ENCODE data around the gene XXYLT1. TPM values are rescaled to one million over a fixed set of nuclear protein-coding genes. Genes with fewer than 3 reads are reported as not detected.

Gene XXYLT1
- total RNA-seq, 1 experiment from 2014 or later = 53.9 TPM

DNA sequence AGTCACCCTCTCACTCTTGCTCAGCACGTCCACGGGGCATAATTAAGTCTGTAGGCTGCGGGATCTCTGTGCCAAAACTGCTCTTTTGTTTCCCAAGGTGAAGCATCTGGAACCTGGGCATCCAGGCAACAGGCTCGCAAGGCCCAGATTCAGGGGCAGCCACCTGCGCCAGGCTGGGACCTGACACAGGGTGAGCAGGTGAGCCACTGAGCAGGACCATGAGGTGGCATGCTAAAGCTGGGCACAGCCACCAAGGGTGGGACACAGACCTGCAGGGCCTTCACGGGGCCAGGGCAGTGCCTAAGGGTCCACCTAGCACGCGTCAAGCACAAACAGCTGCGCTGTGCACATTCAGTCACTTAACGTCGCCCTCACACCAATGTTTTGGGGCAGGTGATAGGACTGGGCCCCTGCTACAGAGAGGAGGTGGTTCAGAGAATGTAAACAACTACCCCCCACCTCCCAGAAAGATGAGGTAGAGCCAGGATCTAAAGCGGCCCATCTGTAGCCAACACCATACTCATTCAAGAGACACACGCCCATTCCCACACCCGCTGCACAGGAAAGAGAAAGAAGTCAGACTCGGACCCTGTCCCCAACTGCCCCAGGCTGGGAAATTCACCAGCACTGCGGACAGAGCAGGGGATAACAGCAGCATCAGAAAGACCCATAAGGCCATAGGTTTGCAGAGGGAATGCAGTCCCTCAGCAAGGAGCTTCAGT, 16.3 kb downstream of the XXYLT1 start:
- H3K36me3 ChIP-seq (ENCODE audit: insufficient read depth, low read length, poor library complexity, severe bottlenecking) = no peaks in the 10 kb centered on the region
- no TSS peak for BruUV-seq (replicated peaks)
- CTCF ChIA-PET = no interaction called here
- H3K27me3 ChIP-seq (replicated peaks; ENCODE audit: insufficient read depth, low read depth, low read length, poor library complexity) = no peaks in the 10 kb centered on the region
- H3K27ac ChIP-seq (ENCODE audit: low read depth, low read length, poor library complexity, severe bottlenecking) = peak overlapping the region; percentile 92
- H3K4me1 ChIP-seq (ENCODE audit: insufficient read depth, low read length, poor library complexity, severe bottlenecking) = peaks cover 70% of the 10 kb centered on the region
- TF ChIP-seq, protein P1, sequence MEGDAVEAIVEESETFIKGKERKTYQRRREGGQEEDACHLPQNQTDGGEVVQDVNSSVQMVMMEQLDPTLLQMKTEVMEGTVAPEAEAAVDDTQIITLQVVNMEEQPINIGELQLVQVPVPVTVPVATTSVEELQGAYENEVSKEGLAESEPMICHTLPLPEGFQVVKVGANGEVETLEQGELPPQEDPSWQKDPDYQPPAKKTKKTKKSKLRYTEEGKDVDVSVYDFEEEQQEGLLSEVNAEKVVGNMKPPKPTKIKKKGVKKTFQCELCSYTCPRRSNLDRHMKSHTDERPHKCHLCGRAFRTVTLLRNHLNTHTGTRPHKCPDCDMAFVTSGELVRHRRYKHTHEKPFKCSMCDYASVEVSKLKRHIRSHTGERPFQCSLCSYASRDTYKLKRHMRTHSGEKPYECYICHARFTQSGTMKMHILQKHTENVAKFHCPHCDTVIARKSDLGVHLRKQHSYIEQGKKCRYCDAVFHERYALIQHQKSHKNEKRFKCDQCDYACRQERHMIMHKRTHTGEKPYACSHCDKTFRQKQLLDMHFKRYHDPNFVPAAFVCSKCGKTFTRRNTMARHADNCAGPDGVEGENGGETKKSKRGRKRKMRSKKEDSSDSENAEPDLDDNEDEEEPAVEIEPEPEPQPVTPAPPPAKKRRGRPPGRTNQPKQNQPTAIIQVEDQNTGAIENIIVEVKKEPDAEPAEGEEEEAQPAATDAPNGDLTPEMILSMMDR (conservative IDR thresholded peaks at IDR 0.05; ENCODE audit: low read depth, low read length) = no peak
- TF ChIP-seq EZH2 (IDR thresholded peaks at IDR 0.05; ENCODE audit: borderline replicate concordance, low read depth, low read length, poor library complexity, severe bottlenecking) = no peak
- no peak for DNase-seq (ENCODE audit: low spot score)
- H3K4me3 ChIP-seq (ENCODE audit: low read depth, low read length, poor library complexity, severe bottlenecking) = no peak overlapping the region
- POLR2A ChIA-PET (ENCODE audit: low non-redundant PET) = no interaction called here
- intact Hi-C loops (cut with micrococcal nuclease; ENCODE audit: unreplicated experiment) = no loop called here
- H3K9me3 ChIP-seq (ENCODE audit: low read depth, low read length, poor library complexity, severe bottlenecking) = no peaks in the 10 kb centered on the region

DNA sequence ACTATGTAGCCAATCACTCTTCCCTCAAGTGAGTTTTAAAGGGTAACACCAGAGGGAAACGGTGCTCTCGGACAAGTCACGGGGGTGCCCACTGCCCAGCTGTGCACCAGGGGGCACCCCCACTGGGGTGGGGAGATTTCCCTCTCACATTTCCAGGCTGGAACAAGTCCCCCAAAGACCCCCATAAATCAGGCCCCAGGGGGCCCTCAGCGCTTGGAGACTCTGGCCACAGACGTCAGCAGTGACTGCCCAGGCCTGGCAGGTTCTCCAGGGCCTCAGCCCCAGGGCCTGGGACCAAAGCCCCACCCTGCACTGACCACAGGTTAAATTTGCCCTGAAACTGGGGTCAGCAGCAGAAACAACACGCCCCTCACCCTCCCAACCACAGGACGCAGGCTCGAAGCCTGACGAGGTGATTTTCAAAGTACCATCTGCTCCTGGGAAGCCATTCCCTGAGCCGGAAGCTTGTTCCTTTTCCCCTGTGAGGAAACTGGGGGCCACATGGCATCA, 17.0 kb downstream of the XXYLT1 start:
- no peaks in the 10 kb centered on the region for H3K9me3 ChIP-seq (ENCODE audit: low read depth, low read length, poor library complexity, severe bottlenecking)
- no TSS peak for BruUV-seq (replicated peaks)
- H3K27me3 ChIP-seq (replicated peaks; ENCODE audit: insufficient read depth, low read depth, low read length, poor library complexity) = no peaks in the 10 kb centered on the region
- DNase-seq (ENCODE audit: low spot score) = no peak
- intact Hi-C loops (cut with micrococcal nuclease; ENCODE audit: unreplicated experiment) = no loop called here
- H3K36me3 ChIP-seq (ENCODE audit: insufficient read depth, low read length, poor library complexity, severe bottlenecking) = no peaks in the 10 kb centered on the region
- peak overlapping the region; percentile 92 for H3K27ac ChIP-seq (ENCODE audit: low read depth, low read length, poor library complexity, severe bottlenecking)
- CTCF ChIA-PET = no interaction called here
- H3K4me1 ChIP-seq (ENCODE audit: insufficient read depth, low read length, poor library complexity, severe bottlenecking) = peaks cover 63% of the 10 kb centered on the region
- H3K4me3 ChIP-seq (ENCODE audit: low read depth, low read length, poor library complexity, severe bottlenecking) = no peak overlapping the region
- POLR2A ChIA-PET (ENCODE audit: low non-redundant PET) = no interaction called here
- TF ChIP-seq, protein P1 (conservative IDR thresholded peaks at IDR 0.05; ENCODE audit: low read depth, low read length) = no peak
- no peak for TF ChIP-seq EZH2 (IDR thresholded peaks at IDR 0.05; ENCODE audit: borderline replicate concordance, low read depth, low read length, poor library complexity, severe bottlenecking)

DNA sequence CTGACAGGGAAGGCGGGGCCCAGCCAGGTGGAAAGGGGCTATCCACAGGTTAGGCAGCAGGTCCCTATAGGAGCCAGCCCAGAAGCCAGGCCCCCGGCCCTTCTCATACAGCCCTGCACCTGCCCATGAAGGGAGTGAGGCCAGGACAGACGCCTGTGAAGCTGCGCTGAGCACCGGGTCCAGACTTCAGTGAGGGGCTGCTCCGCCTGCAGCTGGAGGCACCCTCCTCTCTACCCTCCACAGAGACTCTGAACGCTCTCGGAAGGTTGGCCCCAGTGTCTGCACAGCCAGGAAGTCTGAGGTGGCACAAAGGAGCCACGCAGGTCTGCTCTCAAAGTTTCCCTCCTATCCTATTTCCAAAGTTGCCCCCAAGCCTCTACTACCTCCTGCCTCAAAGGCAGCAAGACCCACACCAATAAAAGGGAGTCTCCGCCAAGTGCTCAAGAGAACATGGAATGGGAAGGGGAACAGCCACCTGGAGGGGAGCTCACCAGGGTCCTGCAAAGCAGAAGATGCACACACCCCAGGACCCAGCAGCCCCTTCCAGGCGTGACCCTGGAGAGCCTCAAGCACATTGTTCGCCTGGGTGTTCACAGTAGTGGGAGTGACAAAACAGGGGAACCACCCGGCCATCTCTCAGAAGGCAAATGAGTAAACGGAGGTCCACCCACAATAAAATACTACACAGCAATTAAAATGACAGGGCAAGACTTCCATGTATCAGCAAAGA, 19.5 kb downstream of the XXYLT1 start:
- CTCF ChIA-PET = no interaction called here
- no peaks in the 10 kb centered on the region for H3K36me3 ChIP-seq (ENCODE audit: insufficient read depth, low read length, poor library complexity, severe bottlenecking)
- BruUV-seq (replicated peaks) = no TSS peak
- H3K9me3 ChIP-seq (ENCODE audit: low read depth, low read length, poor library complexity, severe bottlenecking) = no peaks in the 10 kb centered on the region
- TF ChIP-seq EZH2 (IDR thresholded peaks at IDR 0.05; ENCODE audit: borderline replicate concordance, low read depth, low read length, poor library complexity, severe bottlenecking) = no peak
- TF ChIP-seq, protein P1 (conservative IDR thresholded peaks at IDR 0.05; ENCODE audit: low read depth, low read length) = no peak
- POLR2A ChIA-PET (ENCODE audit: low non-redundant PET) = no interaction called here
- H3K27ac ChIP-seq (ENCODE audit: low read depth, low read length, poor library complexity, severe bottlenecking) = peak overlapping the region; percentile 92
- peaks cover 45% of the 10 kb centered on the region for H3K4me1 ChIP-seq (ENCODE audit: insufficient read depth, low read length, poor library complexity, severe bottlenecking)
- no peak for DNase-seq (ENCODE audit: low spot score)
- H3K4me3 ChIP-seq (ENCODE audit: low read depth, low read length, poor library complexity, severe bottlenecking) = no peak overlapping the region
- intact Hi-C loops (cut with micrococcal nuclease; ENCODE audit: unreplicated experiment) = no loop called here
- H3K27me3 ChIP-seq (replicated peaks; ENCODE audit: insufficient read depth, low read depth, low read length, poor library complexity) = no peaks in the 10 kb centered on the region
